PC-3 (cell line): ENCODE data around the gene FAM13A. TPM values are rescaled to one million over a fixed set of nuclear protein-coding genes. Genes with fewer than 3 reads are reported as not detected.

Experiments used
- ATAC-seq: fragments of 200-7000 bp; cut with Tn5 transposase; 2 replicates; pipeline ENCODE4 v1.9.1; 2020; ENCODE audit warnings: mild to moderate bottlenecking, moderate library complexity
- BruUV-seq: library from RNA; stranded (reverse); fragments of 400-500 nt; replicated peaks from 2 replicates; lab custom pipeline; 2021; lab: Mats Ljungman, UMichigan
- CTCF ChIA-PET: fragments of 300-600 bp; sonication (Branson Sonifier 250); formaldehyde crosslinking; loops from one replicate; lab custom pipeline; 2022; ENCODE audit warnings: antibody characterized with exemption; lab: Charles Lee
- POLR2A ChIA-PET: fragments of 300-600 bp; sonication (Branson Sonifier 250); formaldehyde crosslinking; loops from one replicate; lab custom pipeline; 2022; ENCODE audit warnings: antibody characterized with exemption; ENCODE audit not compliant: unreplicated experiment; lab: Charles Lee
- DNase-seq: peaks from one replicate; pipeline ENCODE4 v3.0.0-alpha.2; 2015
- H2AFZ ChIP-seq: fragments of 300-600 bp; sonication (generic); 2 replicates; pipeline ENCODE4 v1.6.0; 2016; ENCODE audit warnings: antibody characterized with exemption, low read length
- H3F3A ChIP-seq: fragments of 300-600 bp; sonication (generic); one replicate; pipeline ENCODE4 v1.6.0; 2017; ENCODE audit warnings: antibody characterized with exemption, low read length, control low read depth, mild to moderate bottlenecking; ENCODE audit not compliant: unreplicated experiment
- H3K27ac ChIP-seq: fragments of 300-600 bp; sonication (generic); 2 replicates; pipeline ENCODE4 v1.5.1; 2016; ENCODE audit warnings: mild to moderate bottlenecking, low read length
- H3K27me3 ChIP-seq: fragments of 300-600 bp; sonication (generic); 2 replicates; pipeline ENCODE4 v1.6.1; 2016; ENCODE audit warnings: low read length, mixed read lengths
- H3K36me3 ChIP-seq: fragments of 300-600 bp; sonication (generic); 2 replicates; pipeline ENCODE4 v1.6.1; 2016; ENCODE audit warnings: low read depth, mixed run types, low read length, mixed read lengths
- H3K4me1 ChIP-seq: fragments of 300-600 bp; sonication (generic); 2 replicates; pipeline ENCODE4 v1.5.1; 2016; ENCODE audit warnings: low read length; ENCODE audit not compliant: insufficient read depth
- H3K4me2 ChIP-seq: fragments of 300-600 bp; sonication (generic); 2 replicates; pipeline ENCODE4 v1.6.0; 2016; ENCODE audit warnings: low read length
- H3K4me3 ChIP-seq: fragments of 300-600 bp; sonication (generic); 2 replicates; pipeline ENCODE4 v1.5.1; 2016; ENCODE audit warnings: mild to moderate bottlenecking, low read length, mixed read lengths
- H3K79me2 ChIP-seq: fragments of 300-600 bp; sonication (generic); 2 replicates; pipeline ENCODE4 v1.6.1; 2017; ENCODE audit warnings: low read length, mixed read lengths
- H3K9ac ChIP-seq: fragments of 300-600 bp; sonication (generic); 2 replicates; pipeline ENCODE4 v1.6.0; 2016; ENCODE audit warnings: mild to moderate bottlenecking, low read length
- H3K9me2 ChIP-seq: fragments of 300-600 bp; sonication (generic); replicated peaks from 2 replicates; pipeline ENCODE4 v1.6.1; 2016; ENCODE audit warnings: mixed run types, low read length, mixed read lengths
- H3K9me3 ChIP-seq: fragments of 300-600 bp; sonication (generic); 2 replicates; pipeline ENCODE4 v1.6.1; 2016; ENCODE audit warnings: low read length, mixed read lengths
- H4K20me1 ChIP-seq: fragments of 300-600 bp; sonication (generic); 2 replicates; pipeline ENCODE4 v1.6.1; 2016; ENCODE audit warnings: low read length, mixed read lengths
- CTCF ChIP-seq: fragments of 300-600 bp; sonication (generic); conservative IDR thresholded peaks from 2 replicates; pipeline ENCODE4 v1.5.1; 2017; ENCODE audit warnings: antibody characterized with exemption, low read depth, mild to moderate bottlenecking, low read length
- EZH2 ChIP-seq: fragments of 300-600 bp; sonication (generic); IDR thresholded peaks from one replicate; pipeline ENCODE4 v1.6.1; 2017; ENCODE audit warnings: antibody characterized with exemption, mild to moderate bottlenecking, low read length; ENCODE audit not compliant: unreplicated experiment
- EZH2phosphoT487 ChIP-seq: fragments of 300-600 bp; sonication (generic); IDR thresholded peaks from 2 replicates; pipeline ENCODE4 v1.6.1; 2018; ENCODE audit warnings: mild to moderate bottlenecking, antibody characterized with exemption, low read length, borderline replicate concordance
- intact Hi-C: fragments of 100-400 bp; cut with micrococcal nuclease; formaldehyde crosslinking; loops from 2 replicates; pipeline ENCODE4 v1.9.0; 2023
- total RNA-seq: library from RNA; depleted of rRNA; stranded (reverse); fragments of >200 nt; gene quantifications from 2 replicates; pipeline ENCODE4 v1.2.3, GENCODE V29; 2014

Gene FAM13A
- total RNA-seq, 1 experiment from 2014 or later = 8.6 TPM

GRCh38 chr4:88732714-88733368 lies 324.1 kb downstream of the FAM13A start:
- H3K9ac ChIP-seq = no peak overlapping the region
- no peak overlapping the region for H3K27ac ChIP-seq
- no peaks in the 10 kb centered on the region for H3K9me3 ChIP-seq
- no peaks in the 10 kb centered on the region for H3K27me3 ChIP-seq
- H3F3A ChIP-seq = no peaks in the 10 kb centered on the region
- H4K20me1 ChIP-seq = no peaks in the 10 kb centered on the region
- no peak overlapping the region for H3K4me3 ChIP-seq
- no peak overlapping the region for H3K4me2 ChIP-seq
- TF ChIP-seq EZH2 (no peak), EZH2phosphoT487 (no peak), CTCF (no peak)
- H3K79me2 ChIP-seq = no peaks in the 10 kb centered on the region
- no TSS peak for BruUV-seq
- ChIA-PET CTCF (no interaction called here), POLR2A (no interaction called here)
- no peaks in the 10 kb centered on the region for H3K9me2 ChIP-seq
- 0 out of 2 replicates have a peak, but pooled peaks cover 2% of the 10 kb centered on the region for H3K36me3 ChIP-seq
- no peak for DNase-seq
- ATAC-seq = no peak
- 0 out of 2 replicates have a peak, but pooled peaks cover 4% of the 10 kb centered on the region for H3K4me1 ChIP-seq
- intact Hi-C loops = no loop called here
- no peak overlapping the region for H2AFZ ChIP-seq

- intact Hi-C loops = no loop called here
- DNase-seq = no peak
- ChIA-PET POLR2A (no interaction called here), CTCF (no interaction called here)
- TF ChIP-seq EZH2phosphoT487 (no peak), EZH2 (no peak), CTCF (no peak)
- no peaks in the 10 kb centered on the region for H3K27me3 ChIP-seq
- H3K4me2 ChIP-seq = no peak overlapping the region
- H3K79me2 ChIP-seq = no peaks in the 10 kb centered on the region
- no peak overlapping the region for H3K27ac ChIP-seq
- no TSS peak for BruUV-seq
- H3K4me1 ChIP-seq = 0 out of 2 replicates have a peak, but pooled peaks cover 4% of the 10 kb centered on the region
- H3K36me3 ChIP-seq = 0 out of 2 replicates have a peak, but pooled peaks cover 2% of the 10 kb centered on the region
- H3K9me3 ChIP-seq = no peaks in the 10 kb centered on the region
- no peak overlapping the region for H3K4me3 ChIP-seq
- no peaks in the 10 kb centered on the region for H3K9me2 ChIP-seq
- H2AFZ ChIP-seq = no peak overlapping the region
- ATAC-seq = no peak
- no peaks in the 10 kb centered on the region for H3F3A ChIP-seq
- no peak overlapping the region for H3K9ac ChIP-seq
- no peaks in the 10 kb centered on the region for H4K20me1 ChIP-seq
These were observed 325.6 kb downstream of the FAM13A start for GRCh38 chr4:88731381-88731780.

GRCh38 chr4:88730811-88731210 lies 326.2 kb downstream of the FAM13A start:
- POLR2A ChIA-PET = no interaction called here
- BruUV-seq = no TSS peak
- no peak overlapping the region for H3K4me2 ChIP-seq
- no peaks in the 10 kb centered on the region for H3K9me3 ChIP-seq
- H3K27ac ChIP-seq = no peak overlapping the region
- no peaks in the 10 kb centered on the region for H3K27me3 ChIP-seq
- ATAC-seq = no peak
- H3K9ac ChIP-seq = no peak overlapping the region
- H3K79me2 ChIP-seq = no peaks in the 10 kb centered on the region
- no peak overlapping the region for H2AFZ ChIP-seq
- H4K20me1 ChIP-seq = no peaks in the 10 kb centered on the region
- no peaks in the 10 kb centered on the region for H3K9me2 ChIP-seq
- H3K4me3 ChIP-seq = no peak overlapping the region
- DNase-seq = no peak
- intact Hi-C loops = no loop called here
- CTCF ChIA-PET = no interaction called here
- H3K36me3 ChIP-seq = 0 out of 2 replicates have a peak, but pooled peaks cover 2% of the 10 kb centered on the region
- H3K4me1 ChIP-seq = 0 out of 2 replicates have a peak, but pooled peaks cover 8% of the 10 kb centered on the region
- TF ChIP-seq EZH2 (no peak), EZH2phosphoT487 (no peak), CTCF (no peak)
- H3F3A ChIP-seq = no peaks in the 10 kb centered on the region
